HG03575 (cell line): Measurements from ENCODE around the gene TM9SF2.
"Not testable (repeated sequence)": the region's sequence is repeated elsewhere in the genome, so short reads cannot be mapped to it uniquely, and the experiment has no call there.

Source experiments
- ATAC-seq: cut with Tn5 transposase; IDR thresholded peaks from one replicate; pipeline ENCODE4 v1.9.1; 2021; ENCODE audit not compliant: unreplicated experiment, insufficient number of reproducible peaks, low FRiP score; ENCODE audit errors: extremely low read depth

The TM9SF2 gene

GRCh38 chr13:99486996-99487395 lies 14.3 kb upstream of the TM9SF2 start:
- no peak for ATAC-seq

GRCh38 chr13:99489028-99489427 lies 12.2 kb upstream of the TM9SF2 start:
- no peak for ATAC-seq

- not testable (repeated sequence) for ATAC-seq
Measured at GRCh38 chr13:99491750-99492149, 9.5 kb upstream of the TM9SF2 start.

- no peak for ATAC-seq
Measured at GRCh38 chr13:99495466-99496183, 5.6 kb upstream of the TM9SF2 start.

GRCh38 chr13:99496184-99497142 lies 4.8 kb upstream of the TM9SF2 start:
- peak; percentile 28 for ATAC-seq

GRCh38 chr13:99498171-99499161 lies 2.8 kb upstream of the TM9SF2 start:
- peak; percentile 21 for ATAC-seq

- no peak for ATAC-seq
Measured at GRCh38 chr13:99500839-99501183, 461 bp upstream of the TM9SF2 start.

GRCh38 chr13:99501848-99502301 lies 603 bp downstream of the TM9SF2 start:
- no peak for ATAC-seq

GRCh38 chr13:99505814-99506269 lies 4.6 kb downstream of the TM9SF2 start:
- ATAC-seq: no peak

GRCh38 chr13:99506634-99507033 lies 5.4 kb downstream of the TM9SF2 start:
- peak; percentile 48 for ATAC-seq

GRCh38 chr13:99507054-99507453 lies 5.8 kb downstream of the TM9SF2 start:
- no peak for ATAC-seq

- ATAC-seq: no peak
Measured at GRCh38 chr13:99507551-99507950, 6.3 kb downstream of the TM9SF2 start.

- ATAC-seq: no peak
Measured at GRCh38 chr13:99507986-99508385, 6.7 kb downstream of the TM9SF2 start.

- ATAC-seq: no peak
Measured at GRCh38 chr13:99509479-99509878, 8.2 kb downstream of the TM9SF2 start.

GRCh38 chr13:99514801-99515200 lies 13.5 kb downstream of the TM9SF2 start:
- no peak for ATAC-seq

GRCh38 chr13:99516153-99516929 lies 15.1 kb downstream of the TM9SF2 start:
- no peak for ATAC-seq

GRCh38 chr13:99517577-99517976 lies 16.3 kb downstream of the TM9SF2 start:
- no peak for ATAC-seq

GRCh38 chr13:99517984-99518383 lies 16.7 kb downstream of the TM9SF2 start:
- no peak for ATAC-seq
